NCI-H2171 treated with DMSO at 0.1 percent for 48 hours (cell line): Measurements from ENCODE around the gene LATS2.
"Not testable (repeated sequence)": the region's sequence is repeated elsewhere in the genome, so short reads cannot be mapped to it uniquely, and the experiment has no call there.

Source experiments
- DNase-seq: peaks from one replicate; lab custom pipeline; 2025; lab: John Stamatoyannopoulos, UW

The LATS2 gene

DNA sequence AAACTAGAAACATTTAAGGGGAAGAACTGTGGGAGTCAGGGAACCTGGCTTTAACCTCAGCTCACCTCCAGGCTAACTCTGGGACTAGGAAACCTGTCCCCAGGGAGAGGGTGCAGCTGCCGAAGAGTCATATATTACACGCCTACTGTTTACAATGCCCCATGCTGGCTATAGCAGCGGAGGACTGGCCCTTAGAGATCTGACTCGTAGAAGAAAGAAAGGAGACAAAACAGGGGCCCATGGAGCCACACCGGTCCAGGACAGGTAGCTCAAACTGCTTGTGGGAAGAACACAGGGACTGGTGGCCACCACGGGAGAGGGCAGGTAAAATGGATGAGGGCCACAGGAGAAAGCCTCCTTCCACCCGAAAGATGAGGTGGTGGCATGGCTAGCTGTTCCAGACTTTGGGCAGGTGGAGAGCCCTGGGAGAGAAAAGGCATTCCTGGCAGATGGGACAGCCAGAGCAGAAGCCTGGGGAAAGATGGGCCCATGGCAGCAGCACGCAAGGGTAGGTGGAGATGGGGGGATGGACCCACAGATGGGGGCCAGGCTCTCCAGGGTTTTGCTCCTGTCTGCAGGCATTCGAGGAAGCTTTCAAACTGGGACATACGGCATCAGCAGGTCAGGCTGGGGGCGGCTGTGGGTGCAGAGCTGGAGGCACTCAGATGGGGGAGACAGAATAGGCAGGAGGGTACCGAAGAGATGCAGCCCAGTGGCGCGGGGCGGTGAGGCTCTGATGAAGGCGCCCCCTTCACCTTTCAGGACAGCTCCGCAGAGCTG, 69.5 kb downstream of the LATS2 start:
- DNase-seq, result no peak

GRCh38 chr13:20990910-20991525, 70.4 kb downstream of the LATS2 start:
- DNase-seq, result no peak

DNA sequence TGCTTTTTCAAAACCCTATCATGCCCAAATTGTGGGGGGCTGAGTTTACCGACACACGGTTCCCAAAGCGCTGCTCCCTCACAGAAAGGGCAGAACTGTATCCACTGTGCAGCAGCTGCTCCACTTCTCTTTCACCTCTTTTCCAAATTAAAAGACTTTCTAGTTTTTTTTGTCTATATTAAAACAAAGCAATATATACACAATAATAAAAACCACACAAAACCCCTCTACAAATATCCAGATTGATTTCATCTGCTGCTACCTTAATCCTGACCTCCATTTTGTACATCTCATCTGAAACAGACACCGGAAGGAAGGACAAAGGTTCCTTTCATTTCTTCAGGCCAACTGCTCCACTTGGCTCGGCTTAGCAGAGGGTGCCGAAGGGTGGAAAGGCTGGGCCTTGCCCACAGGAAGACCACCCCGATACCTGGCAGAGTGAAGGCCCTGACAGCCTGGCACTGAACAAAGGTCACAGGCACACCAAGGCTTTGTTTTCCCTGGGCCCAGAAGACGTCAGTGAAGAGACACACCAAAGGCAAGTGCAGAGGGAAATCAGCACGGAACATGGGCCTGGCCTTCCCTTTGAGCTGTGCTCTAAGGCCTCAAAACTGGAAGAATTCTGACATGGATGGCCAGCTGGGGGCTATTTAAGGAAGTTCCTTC, 71.6 kb downstream of the LATS2 start:
- DNase-seq, result no peak

DNA sequence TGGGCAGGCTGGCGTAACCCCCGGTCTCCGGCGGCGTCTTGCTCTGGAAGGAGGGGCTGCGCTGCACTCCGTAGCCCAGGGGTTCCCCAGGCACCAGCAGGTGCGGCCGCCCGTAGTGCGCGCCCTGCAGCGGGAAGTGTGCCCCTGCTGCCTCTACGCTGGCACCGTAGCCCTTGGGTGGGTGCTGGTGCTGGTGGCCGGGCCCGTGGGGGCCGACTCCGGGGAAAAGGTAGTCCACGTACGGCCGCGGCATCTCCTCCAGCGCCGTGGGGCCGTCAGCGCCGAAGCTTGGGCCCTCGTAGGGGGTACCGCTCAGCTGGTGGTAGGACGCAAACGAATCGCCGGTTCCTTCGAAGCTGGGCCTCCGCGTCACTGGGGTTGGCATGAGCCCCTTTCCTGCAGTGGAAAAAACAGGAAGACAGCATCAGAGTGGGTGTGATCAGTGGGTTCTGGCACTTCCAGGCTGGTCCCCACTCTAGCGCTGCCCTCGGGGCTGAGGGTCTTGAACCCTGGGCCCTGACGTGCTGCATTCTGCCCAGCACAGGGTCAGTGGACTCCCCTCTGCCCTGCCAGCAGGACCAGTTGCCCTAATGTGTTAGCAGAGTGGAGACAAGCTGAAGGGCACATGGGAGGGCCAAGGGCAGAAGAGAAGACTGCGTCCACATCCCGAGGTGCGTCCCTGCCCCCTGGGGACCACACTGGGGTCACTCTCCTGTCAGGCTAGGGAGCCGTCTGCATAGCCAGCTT, 72.3 kb downstream of the LATS2 start:
- no peak for DNase-seq

DNA sequence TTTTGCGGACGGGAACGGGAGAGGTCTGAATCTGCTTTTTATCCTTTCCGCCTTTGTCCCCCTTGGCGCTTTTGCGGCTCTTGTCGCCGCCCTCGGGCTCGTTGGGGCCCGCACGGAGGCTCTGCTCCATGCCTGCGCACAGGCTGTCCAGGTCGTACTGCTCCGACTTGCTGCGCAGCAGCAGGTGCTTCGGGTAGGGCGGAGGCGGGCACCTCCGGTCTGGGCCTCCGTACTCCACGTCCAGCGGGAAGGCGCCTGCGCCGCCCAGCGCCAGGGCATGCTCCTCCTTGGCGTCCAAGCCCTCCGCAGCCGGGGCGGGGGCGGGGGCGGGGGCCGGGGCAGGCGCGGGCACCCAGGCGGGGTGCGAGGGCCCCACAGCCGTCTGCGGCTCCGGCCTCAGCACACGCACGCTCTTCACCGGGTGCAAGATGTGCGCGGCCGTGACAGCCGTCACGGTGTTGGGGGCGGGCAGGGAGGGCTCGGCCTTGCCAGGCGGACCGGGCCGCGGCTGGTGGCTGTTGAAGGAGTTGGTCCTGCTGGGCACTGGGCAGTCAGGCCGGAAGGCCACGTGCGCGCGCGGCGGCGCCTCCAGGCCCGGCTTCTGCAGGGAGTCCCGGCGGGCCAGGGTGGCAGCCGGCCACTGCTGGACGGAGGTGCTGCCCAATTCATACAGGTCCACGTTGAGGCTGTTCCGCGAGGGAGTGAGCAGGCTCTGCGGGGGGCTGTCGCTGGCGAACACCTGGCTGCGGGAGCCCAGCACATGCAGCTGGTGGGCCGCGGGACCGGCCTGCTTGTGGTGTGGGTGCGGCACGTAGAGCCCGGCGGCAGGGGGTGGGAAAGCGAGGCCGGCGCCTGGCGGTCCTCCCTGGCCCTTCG, 73.1 kb downstream of the LATS2 start:
- DNase-seq, result no peak

- no peak for DNase-seq
Measured at GRCh38 chr13:20987599-20987998, 73.8 kb downstream of the LATS2 start.

GRCh38 chr13:20984879-20985278, 76.5 kb downstream of the LATS2 start:
- DNase-seq, result no peak

- no peak for DNase-seq
Measured at GRCh38 chr13:20983386-20983785, 78.0 kb downstream of the LATS2 start.

GRCh38 chr13:20981370-20982095, 79.9 kb downstream of the LATS2 start:
- no peak for DNase-seq

GRCh38 chr13:20980899-20981298, 80.5 kb downstream of the LATS2 start:
- DNase-seq, result no peak

- DNase-seq, result no peak
Measured at GRCh38 chr13:20980430-20980829, 81.0 kb downstream of the LATS2 start.

DNA sequence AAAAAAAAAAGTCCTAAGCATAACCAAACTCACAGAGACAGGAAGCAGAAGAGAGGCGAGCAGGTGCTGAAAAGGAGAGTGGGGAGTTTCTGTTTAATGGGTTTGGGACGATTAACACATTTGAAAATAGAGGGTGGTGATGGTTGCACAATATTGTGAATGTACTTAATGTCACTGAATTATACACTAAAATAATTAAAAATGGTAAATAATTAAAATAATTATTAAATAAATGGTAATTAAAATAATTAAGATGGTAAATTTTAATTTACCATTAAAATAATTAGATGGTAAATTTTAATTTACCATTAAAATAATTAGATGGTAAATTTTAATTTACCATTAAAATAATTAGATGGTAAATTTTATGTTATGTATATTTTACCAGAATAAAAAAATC, 84.0 kb downstream of the LATS2 start:
- no peak for DNase-seq

DNA sequence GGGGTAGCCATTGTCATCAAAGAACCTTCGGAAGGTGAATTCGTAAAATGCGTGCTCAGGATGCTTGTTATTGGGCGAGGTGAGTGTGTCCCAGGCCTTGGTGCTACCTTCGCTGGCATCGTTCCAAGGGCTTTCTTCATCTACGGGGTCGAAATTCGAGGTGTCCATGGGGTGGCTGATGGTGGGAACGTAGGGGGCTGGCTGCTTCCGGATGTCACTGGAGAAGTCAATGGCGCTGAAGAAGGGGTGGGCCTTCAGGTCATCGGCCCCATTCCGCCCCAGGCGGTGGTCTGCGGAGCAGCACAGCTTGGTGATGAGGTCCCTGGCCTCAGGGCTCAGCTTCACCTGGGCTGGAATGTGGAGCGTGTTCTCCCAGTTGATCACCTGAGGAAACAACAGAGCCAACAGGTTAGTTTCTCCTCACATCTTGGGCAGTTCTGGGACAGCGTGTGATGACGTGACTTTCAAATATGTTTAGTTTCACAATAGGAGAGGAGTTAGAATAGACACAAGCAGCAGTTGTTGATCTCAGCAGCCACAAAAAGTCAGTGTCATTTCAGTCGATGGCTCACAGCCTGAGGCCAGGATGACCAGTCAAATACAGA, 86.3 kb downstream of the LATS2 start:
- no peak for DNase-seq

DNA sequence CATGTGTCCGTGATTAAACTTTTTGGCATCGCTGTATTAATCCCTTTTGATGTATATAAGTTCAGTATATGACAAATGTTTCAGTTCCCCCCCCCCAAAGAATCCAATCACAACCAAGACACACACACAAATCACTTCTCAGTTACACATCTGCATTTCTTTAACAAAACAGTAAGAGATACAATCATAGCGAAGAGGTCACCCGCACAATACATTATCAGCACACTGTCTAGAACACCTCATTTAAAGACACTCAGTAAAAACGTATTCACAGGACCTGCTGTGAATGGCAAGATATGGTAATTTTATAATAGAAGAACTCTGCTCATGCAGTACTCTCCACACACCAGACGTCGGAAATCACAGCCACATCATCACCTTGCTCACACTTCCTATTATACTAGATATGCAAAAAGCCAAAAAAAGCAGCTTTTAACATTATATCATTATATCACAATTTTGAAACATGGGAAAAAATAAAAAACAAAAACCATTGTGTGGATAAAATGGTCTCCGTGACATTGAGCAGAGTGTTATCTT, 87.4 kb downstream of the LATS2 start:
- no peak for DNase-seq

- DNase-seq, result no peak
Measured at GRCh38 chr13:20972731-20973130, 88.7 kb downstream of the LATS2 start.

DNA sequence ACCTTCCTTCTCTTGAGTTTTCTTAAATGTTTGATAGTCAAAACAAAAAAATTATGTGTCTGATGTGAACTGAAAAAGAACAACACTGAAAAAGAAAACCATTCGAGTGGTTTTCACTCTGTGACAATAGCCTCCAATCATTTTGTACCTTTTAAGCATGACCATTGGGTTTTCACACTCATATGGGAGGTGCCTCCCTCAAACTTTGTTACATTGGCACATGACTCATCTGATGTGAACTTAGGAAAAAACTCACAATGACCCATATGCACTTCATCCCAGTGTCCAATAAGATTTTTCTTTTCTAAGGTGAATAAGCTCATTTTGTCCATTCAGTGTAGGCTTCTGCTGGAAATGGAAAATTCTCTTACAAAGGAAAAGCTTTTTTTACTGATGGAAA, 92.2 kb downstream of the LATS2 start:
- DNase-seq, result no peak

DNA sequence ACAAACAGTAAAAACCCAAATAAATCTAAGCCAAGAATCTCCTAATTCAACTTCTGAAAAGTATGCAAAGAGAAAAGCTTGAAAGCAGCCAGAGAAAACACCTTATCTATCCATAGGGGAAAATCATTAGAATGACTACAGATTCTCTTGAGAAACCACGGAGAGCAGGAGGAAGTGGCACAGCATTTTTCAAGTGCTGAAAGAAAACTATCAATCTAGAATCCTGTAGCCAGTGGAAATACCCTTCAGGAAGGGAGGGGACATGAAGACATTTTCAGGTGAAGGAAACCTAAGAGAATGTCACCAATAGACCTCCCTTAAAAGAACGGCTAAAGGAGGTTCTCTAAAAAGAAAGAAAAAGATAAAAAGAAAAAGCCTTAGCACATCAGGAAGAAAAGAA, 92.6 kb downstream of the LATS2 start:
- DNase-seq, result no peak

DNA sequence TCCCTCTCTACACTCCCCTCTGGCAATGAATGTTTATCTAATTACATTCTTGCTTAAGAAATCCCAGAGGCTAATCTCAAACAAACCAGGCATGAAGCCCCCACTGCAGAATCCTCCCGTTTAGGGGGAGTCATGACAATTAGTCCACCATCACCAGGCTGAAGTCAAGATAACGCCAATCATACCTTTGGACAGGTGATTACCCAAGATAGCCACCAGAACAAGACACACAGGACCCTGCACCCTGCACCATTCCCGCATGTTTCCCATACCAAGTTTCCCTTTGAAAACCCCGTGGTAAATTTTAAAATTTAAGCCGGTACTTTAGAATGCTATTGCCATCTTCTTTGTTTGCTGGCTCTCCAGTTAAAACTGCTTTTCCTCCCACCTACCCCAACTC, 94.0 kb downstream of the LATS2 start:
- no peak for DNase-seq

DNA sequence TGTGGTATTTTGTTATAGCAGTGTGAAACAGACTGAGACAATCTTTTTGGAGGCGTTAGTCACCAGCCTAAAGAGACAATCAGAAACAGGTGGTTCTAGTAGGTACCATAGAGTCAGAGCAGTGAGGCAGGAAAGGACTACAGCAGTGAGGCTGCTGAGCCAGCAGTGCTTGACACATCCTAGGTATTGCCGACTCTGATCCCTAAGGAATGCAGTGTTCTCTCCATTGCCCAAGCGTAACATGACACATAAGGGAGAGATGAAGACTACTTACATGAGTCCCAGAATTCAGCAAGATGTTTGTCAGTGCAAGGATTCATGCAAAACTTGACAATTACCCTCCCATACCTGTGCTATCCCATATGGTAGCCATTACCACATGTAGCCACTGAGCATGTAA, 96.5 kb downstream of the LATS2 start:
- no peak for DNase-seq

DNA sequence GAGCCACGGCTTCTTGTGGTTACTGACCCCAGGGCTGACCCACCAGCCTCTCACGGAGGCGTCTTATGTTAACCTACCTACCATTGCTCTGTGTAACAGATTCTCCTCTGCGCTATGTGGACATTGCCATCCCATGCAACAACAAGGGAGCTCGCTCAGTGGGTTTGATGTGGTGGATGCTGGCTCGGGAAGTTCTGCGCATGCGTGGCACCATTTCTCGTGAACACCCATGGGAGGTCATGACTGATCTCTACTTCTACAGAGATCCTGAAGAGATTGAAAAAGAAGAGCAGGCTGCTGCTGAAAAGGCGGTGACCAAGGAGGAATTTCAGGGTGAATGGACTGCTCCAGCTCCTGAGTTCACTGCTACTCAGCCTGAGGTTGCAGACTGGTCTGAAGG, 99.7 kb downstream of the LATS2 start:
- not testable (repeated sequence) for DNase-seq
